Stomach (tissue), 9 donors: Measurements from ENCODE around the gene SYT12. TPM values are rescaled to one million over a fixed set of nuclear protein-coding genes. Genes with fewer than 3 reads are reported as not detected.
"Not testable (repeated sequence)": the region's sequence is repeated elsewhere in the genome, so short reads cannot be mapped to it uniquely, and the experiment has no call there.

Experiments used
- DNase-seq, 2 donors: peaks; one replicate each; pipeline versions ENCODE4 v3.0.0 to v3.0.0-alpha.2; 2013 to 2019
- H3K27ac ChIP-seq, 5 donors: fragments of 200-600 bp in 4 of 5; sonication (generic) in 4 of 5; one replicate each; pipeline ENCODE4 v1.5.1; 2013 to 2019; ENCODE audit warnings: mild to moderate bottlenecking in 1 of 5, moderate library complexity in 1 of 5
- H3K27me3 ChIP-seq, 3 donors: fragments of 200-600 bp; sonication (generic); one replicate each; pipeline ENCODE4 v1.5.1; 2017 to 2019; ENCODE audit warnings: mixed run types in 1 of 3
- H3K36me3 ChIP-seq, 4 donors: fragments of 200-600 bp; sonication (generic); 1 replicate in 3 of 4; 2 replicates in 1 of 4; pipeline ENCODE4 v1.5.1; 2016 to 2019
- H3K4me1 ChIP-seq, 4 donors: fragments of 200-600 bp; sonication (generic); one replicate each; pipeline ENCODE4 v1.5.1; 2016 to 2019
- H3K4me3 ChIP-seq, 4 donors: fragments of 200-600 bp; sonication (generic) in 3 of 4; one replicate each; pipeline ENCODE4 v1.5.1; 2016 to 2019; ENCODE audit warnings: mild to moderate bottlenecking in 1 of 4
- H3K9me3 ChIP-seq, 4 donors: fragments of 200-600 bp; sonication (generic); one replicate each; pipeline ENCODE4 v1.5.1; 2016 to 2019
- EP300 ChIP-seq: sonication (generic); formaldehyde crosslinking; IDR thresholded peaks from one replicate; pipeline ENCODE4 v1.6.1; 2017; ENCODE audit warnings: antibody characterized with exemption
- POLR2A ChIP-seq, 4 donors: fragments of 450-650 bp; IDR thresholded peaks; one replicate each; pipeline ENCODE4 v1.6.1; 2016; ENCODE audit warnings: antibody characterized with exemption in 4 of 4, control low read depth in 2 of 4, mild to moderate bottlenecking in 1 of 4, moderate library complexity in 1 of 4
- POLR2AphosphoS5 ChIP-seq, 3 donors: sonication (generic); formaldehyde crosslinking; IDR thresholded peaks; one replicate each; pipeline ENCODE4 v1.6.1; 2016; ENCODE audit warnings: antibody characterized with exemption in 3 of 3
- WGBS, 5 donors: extraction: QIAGEN DNeasy Blood & Tissue Kit in 3 of 5; methylation state at CpG; one replicate each; pipeline versions ENCODE4 v1.1.5 to v1.1.7; 2013 to 2018; 5-methylcytosine and 5-hydroxymethylcytosine counted together
- intact Hi-C: fragments of 100-400 bp; cut with DNase I; formaldehyde crosslinking; loops from one replicate; pipeline ENCODE4 v1.15.1; 2023; ENCODE audit warnings: low total_unique reads
- polyA plus RNA-seq, 3 donors: library from polyadenylated mRNA; stranded (reverse); fragments of 200-250 nt; gene quantifications; one replicate each; pipeline ENCODE4 v1.2.3, GENCODE V29; 2013
- total RNA-seq, 5 donors: library from RNA; depleted of rRNA; stranded (reverse); fragments of >200 nt; gene quantifications; one replicate each; pipeline versions ENCODE4 v1.1.0 to v1.2.3, GENCODE V29; 2014 to 2016
- TF ChIP-seq, protein P1 (sequence below), 7 experiments: fragments of 450-650 bp in 4 of 7; fragments of 200-600 bp in 3 of 7; sonication (generic) in 3 of 7; IDR thresholded peaks; one replicate each; pipeline ENCODE4 v1.5.1; 2016 to 2019; ENCODE audit warnings: antibody characterized with exemption in 7 of 7, control low read depth in 2 of 7, mild to moderate bottlenecking in 1 of 7
- donor health status: healthy with polysubstance abuse.
- donor health status: Bipolar disorder and iron deficiency.
- donor health status: healthy.

SYT12 gene
- total and polyA plus RNA-seq, 8 donors = 0.31 to 1.1 (median 0.45) TPM; not detected in 5

DNA sequence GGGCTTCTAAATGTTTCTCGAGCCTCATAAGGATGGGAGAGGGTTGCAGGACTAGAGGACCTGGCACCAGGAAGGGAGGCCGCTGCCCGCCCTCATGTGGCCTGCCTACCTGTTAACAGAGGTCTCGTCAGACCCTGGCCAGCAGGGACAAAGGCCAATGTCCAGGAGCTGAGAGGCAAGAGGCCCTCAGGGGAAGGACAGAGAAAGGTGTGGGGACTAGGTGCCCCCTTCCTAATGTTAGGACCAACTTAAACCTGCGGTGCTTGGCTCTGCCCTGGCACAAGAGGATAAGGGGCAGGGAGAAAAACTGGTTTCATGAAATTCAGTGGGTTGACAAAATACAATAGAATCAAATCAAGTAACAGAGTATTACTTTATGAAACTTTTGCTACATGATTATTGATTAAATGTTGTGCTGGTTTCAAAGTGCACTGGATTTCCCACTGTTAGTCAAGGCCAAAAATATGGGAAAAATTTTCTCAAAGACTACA, 20.0 kb upstream of the SYT12 start:
- Histone ChIP-seq H3K4me1 (no peaks in the 10 kb centered on the region), H3K4me3 (no peak overlapping the region), H3K27me3 (no peaks in the 10 kb centered on the region), H3K36me3 (no peaks in the 10 kb centered on the region), H3K9me3 (no peaks in the 10 kb centered on the region), H3K27ac (no peak overlapping the region)
- TF ChIP-seq POLR2AphosphoS5 (IDR thresholded peaks at IDR 0.05) (no peak), POLR2A (IDR thresholded peaks at IDR 0.05) (no peak), EP300 (no peak)
- TF ChIP-seq, protein P1, sequence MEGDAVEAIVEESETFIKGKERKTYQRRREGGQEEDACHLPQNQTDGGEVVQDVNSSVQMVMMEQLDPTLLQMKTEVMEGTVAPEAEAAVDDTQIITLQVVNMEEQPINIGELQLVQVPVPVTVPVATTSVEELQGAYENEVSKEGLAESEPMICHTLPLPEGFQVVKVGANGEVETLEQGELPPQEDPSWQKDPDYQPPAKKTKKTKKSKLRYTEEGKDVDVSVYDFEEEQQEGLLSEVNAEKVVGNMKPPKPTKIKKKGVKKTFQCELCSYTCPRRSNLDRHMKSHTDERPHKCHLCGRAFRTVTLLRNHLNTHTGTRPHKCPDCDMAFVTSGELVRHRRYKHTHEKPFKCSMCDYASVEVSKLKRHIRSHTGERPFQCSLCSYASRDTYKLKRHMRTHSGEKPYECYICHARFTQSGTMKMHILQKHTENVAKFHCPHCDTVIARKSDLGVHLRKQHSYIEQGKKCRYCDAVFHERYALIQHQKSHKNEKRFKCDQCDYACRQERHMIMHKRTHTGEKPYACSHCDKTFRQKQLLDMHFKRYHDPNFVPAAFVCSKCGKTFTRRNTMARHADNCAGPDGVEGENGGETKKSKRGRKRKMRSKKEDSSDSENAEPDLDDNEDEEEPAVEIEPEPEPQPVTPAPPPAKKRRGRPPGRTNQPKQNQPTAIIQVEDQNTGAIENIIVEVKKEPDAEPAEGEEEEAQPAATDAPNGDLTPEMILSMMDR (IDR thresholded peaks at IDR 0.05) = no peak
- intact Hi-C loops = no loop called here
- no peak for DNase-seq
- WGBS, 5 donors = 71 to 90% (median 86%) methylated on average over 4 to 5 of the region's 5 CpGs

- H3K36me3 ChIP-seq, H3K27ac ChIP-seq, intact Hi-C loops, H3K4me3 ChIP-seq, H3K4me1 ChIP-seq, H3K9me3 ChIP-seq, H3K27me3 ChIP-seq, DNase-seq: not testable (repeated sequence)
- WGBS, 5 donors = 94 to 98% (median 96%) methylated on average over 8 of the region's 8 CpGs
Measured at GRCh38 chr11:67005200-67005599, 17.7 kb upstream of the SYT12 start.

DNA sequence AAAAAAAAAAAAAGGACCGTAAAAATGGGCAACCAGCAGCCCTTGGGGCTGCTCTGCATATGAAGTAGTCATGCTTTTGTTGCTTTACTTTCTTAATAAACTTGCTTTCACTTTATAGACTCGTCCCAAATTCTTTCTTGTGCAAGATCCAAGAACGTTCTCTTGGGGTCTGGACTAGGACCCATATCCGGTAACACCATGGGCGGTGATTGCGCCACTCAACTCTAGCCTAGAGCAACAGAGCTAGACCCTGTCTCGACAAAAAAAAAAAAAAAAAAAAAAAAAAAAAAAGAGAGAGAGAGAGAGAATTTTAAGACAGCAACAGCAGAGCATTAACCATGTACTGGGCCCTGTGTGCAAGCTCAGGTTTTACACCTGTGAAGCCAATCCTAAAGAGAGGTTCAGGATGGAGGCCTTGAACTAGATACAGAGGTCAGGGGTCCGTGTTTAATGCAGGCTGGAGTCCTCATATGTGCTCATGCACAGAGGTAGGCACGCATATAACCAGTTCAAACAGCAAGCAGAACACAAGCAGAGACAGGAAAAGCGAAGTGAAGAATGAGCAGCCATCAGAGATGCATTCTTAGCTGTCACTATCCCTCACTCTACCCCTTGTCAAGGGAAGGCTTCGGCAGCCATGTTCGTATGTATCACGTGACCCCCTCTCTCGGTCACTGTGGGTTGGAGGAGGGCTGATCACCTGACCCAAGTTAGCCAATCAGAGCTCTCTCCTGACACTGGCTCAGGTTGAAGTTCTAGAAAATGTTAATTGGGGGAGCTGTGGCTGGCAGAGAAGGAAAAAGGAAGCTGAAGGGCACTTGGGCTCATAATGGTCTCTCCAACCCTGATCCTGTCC, 16.7 kb upstream of the SYT12 start:
- no peaks in the 10 kb centered on the region for H3K36me3 ChIP-seq
- H3K9me3 ChIP-seq = no peaks in the 10 kb centered on the region
- no peak overlapping the region for H3K27ac ChIP-seq
- WGBS, 5 donors = 86 to 91% (median 89%) methylated on average over 14 of the region's 14 CpGs
- no peak for DNase-seq
- intact Hi-C loops = no loop called here
- H3K4me3 ChIP-seq = no peak overlapping the region
- H3K4me1 ChIP-seq = peaks cover 0 to 6% (median 0%) of the 10 kb centered on the region in 4 donors
- TF ChIP-seq POLR2A (IDR thresholded peaks at IDR 0.05) = no peak
- no peak for TF ChIP-seq EP300
- TF ChIP-seq POLR2AphosphoS5 (IDR thresholded peaks at IDR 0.05) = no peak
- TF ChIP-seq, protein P1 (IDR thresholded peaks at IDR 0.05) = no peak
- H3K27me3 ChIP-seq = no peaks in the 10 kb centered on the region

DNA sequence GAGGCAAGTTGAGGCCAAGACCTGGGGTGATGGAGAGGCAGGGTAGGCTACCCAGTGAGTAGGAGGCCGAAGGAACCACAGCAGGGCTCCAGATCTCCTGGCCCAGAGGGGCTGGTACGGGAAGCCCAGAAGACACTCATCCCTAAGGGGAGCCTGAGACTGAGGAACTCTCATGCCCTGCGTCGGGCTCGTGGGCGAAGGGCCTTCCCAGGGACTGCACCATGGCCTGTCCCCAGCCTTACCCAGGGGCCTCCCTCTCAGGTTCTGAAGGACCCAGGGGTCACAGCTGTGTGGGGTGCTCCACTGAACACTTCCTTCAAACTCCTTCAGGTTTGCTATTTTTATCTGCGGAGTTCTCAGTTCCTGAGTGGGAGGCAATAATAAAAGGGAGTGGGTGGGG, 15.8 kb upstream of the SYT12 start:
- Histone ChIP-seq H3K27me3 (no peaks in the 10 kb centered on the region), H3K9me3 (no peaks in the 10 kb centered on the region), H3K27ac (no peak overlapping the region), H3K4me3 (no peak overlapping the region), H3K4me1 (peaks cover 0 to 6% (median 0%) of the 10 kb centered on the region in 4 donors), H3K36me3 (no peaks in the 10 kb centered on the region)
- no peak for DNase-seq
- intact Hi-C loops = no loop called here
- 94 to 97% (median 95%) methylated on average over 7 of the region's 7 CpGs for WGBS, 5 donors
- TF ChIP-seq EP300 (no peak), POLR2AphosphoS5 (IDR thresholded peaks at IDR 0.05) (no peak), POLR2A (IDR thresholded peaks at IDR 0.05) (no peak)
- TF ChIP-seq, protein P1 (IDR thresholded peaks at IDR 0.05) = no peak
